Sigmoid colon (tissue), 7 donors: ENCODE results near the gene GAL3ST1. TPM values are rescaled to one million over a fixed set of nuclear protein-coding genes. Genes with fewer than 3 reads are reported as not detected.

Source experiments
- DNase-seq: peaks from one replicate; pipeline ENCODE4 v3.0.0-alpha.2; 2019
- H3K27ac ChIP-seq, 4 donors: fragments of 200-600 bp; sonication (generic); one replicate each; pipeline ENCODE4 v1.5.1; 2016 to 2019; ENCODE audit warnings: mild to moderate bottlenecking in 1 of 4
- H3K27me3 ChIP-seq, 3 donors: fragments of 200-600 bp; sonication (generic); one replicate each; pipeline ENCODE4 v1.5.1; 2019; ENCODE audit warnings: mild to moderate bottlenecking in 1 of 3
- H3K36me3 ChIP-seq, 4 donors: fragments of 200-600 bp; sonication (generic); one replicate each; pipeline ENCODE4 v1.5.1; 2016 to 2019
- H3K4me1 ChIP-seq, 4 donors: fragments of 200-600 bp; sonication (generic); one replicate each; pipeline ENCODE4 v1.5.1; 2017 to 2019
- H3K4me3 ChIP-seq, 4 donors: fragments of 200-600 bp; sonication (generic); one replicate each; pipeline ENCODE4 v1.5.1; 2017 to 2019; ENCODE audit warnings: mild to moderate bottlenecking in 2 of 4, moderate library complexity in 1 of 4
- H3K9me3 ChIP-seq, 4 donors: fragments of 200-600 bp in 3 of 4; sonication (generic) in 3 of 4; one replicate each; pipeline versions ENCODE4 v1.5.1 to v1.6.1; 2013 to 2019
- CTCF ChIP-seq, 4 experiments: fragments of 450-650 bp in 3 of 4; fragments of 200-600 bp in 1 of 4; IDR thresholded peaks; one replicate each; pipeline ENCODE4 v1.5.1; 2016 to 2019; ENCODE audit warnings: antibody characterized with exemption in 4 of 4, mild to moderate bottlenecking in 3 of 4, moderate library complexity in 2 of 4
- EP300 ChIP-seq, 4 donors: sonication (generic); formaldehyde crosslinking; IDR thresholded peaks; one replicate each; pipeline ENCODE4 v1.6.1; 2017; ENCODE audit warnings: antibody characterized with exemption in 4 of 4
- POLR2A ChIP-seq, 2 donors: fragments of 450-650 bp; IDR thresholded peaks; one replicate each; pipeline ENCODE4 v1.6.1; 2016; ENCODE audit warnings: antibody characterized with exemption in 2 of 2, mild to moderate bottlenecking in 2 of 2, moderate library complexity in 2 of 2
- POLR2AphosphoS5 ChIP-seq, 4 donors: sonication (generic); formaldehyde crosslinking; IDR thresholded peaks; one replicate each; pipeline ENCODE4 v1.6.1; 2017; ENCODE audit warnings: antibody characterized with exemption in 4 of 4
- WGBS, 2 donors: extraction: QIAGEN DNeasy Blood & Tissue Kit; methylation state at CpG; one replicate each; pipeline ENCODE4 v1.1.7; 2013; 5-methylcytosine and 5-hydroxymethylcytosine counted together
- intact Hi-C: fragments of 100-400 bp; cut with DNase I; formaldehyde crosslinking; loops from one replicate; pipeline ENCODE4 v1.15.1; 2023
- polyA plus RNA-seq, 3 donors: library from polyadenylated mRNA; stranded (reverse); fragments of 200-250 nt; gene quantifications; one replicate each; pipeline ENCODE4 v1.2.3, GENCODE V29; 2013
- total RNA-seq, 4 donors: library from RNA; depleted of rRNA; stranded (reverse); fragments of >200 nt; gene quantifications; one replicate each; pipeline ENCODE4 v1.1.0, GENCODE V29; 2016
- donor health status: healthy with polysubstance abuse.
- donor health status: Bipolar disorder and iron deficiency.
- donor health status: healthy.

GAL3ST1 gene
- total and polyA plus RNA-seq, 7 donors, result 0.68 to 10.2 (median 2.8) TPM

GRCh38 chr22:30538280-30538679, 36.2 kb downstream of the GAL3ST1 start:
- intact Hi-C loops, result no loop called here
- Histone ChIP-seq H3K4me1 (peaks cover 0 to 12% (median 10%) of the 10 kb centered on the region in 4 donors), H3K27me3 (peaks cover 3 to 22% (median 18%) of the 10 kb centered on the region in 3 donors), H3K27ac (no peak overlapping the region), H3K4me3 (no peak overlapping the region), H3K9me3 (no peaks in the 10 kb centered on the region), H3K36me3 (no peaks in the 10 kb centered on the region)
- no peak for DNase-seq
- WGBS, 2 donors, result 87 to 91% methylated on average over 6 of the region's 6 CpGs
- TF ChIP-seq EP300 (IDR thresholded peaks at IDR 0.05) (no peak), CTCF (IDR thresholded peaks at IDR 0.05) (no peak), POLR2A (IDR thresholded peaks at IDR 0.05) (no peak), POLR2AphosphoS5 (IDR thresholded peaks at IDR 0.05) (no peak)

GRCh38 chr22:30537083-30537731, 37.3 kb downstream of the GAL3ST1 start:
- intact Hi-C loops, result no loop called here
- DNase-seq, result no peak
- Histone ChIP-seq H3K36me3 (no peaks in the 10 kb centered on the region), H3K27me3 (peaks cover 3 to 11% (median 7%) of the 10 kb centered on the region in 3 donors), H3K9me3 (no peaks in the 10 kb centered on the region), H3K27ac (no peak overlapping the region), H3K4me3 (no peak overlapping the region), H3K4me1 (peaks cover 0 to 5% (median 5%) of the 10 kb centered on the region in 4 donors)
- TF ChIP-seq POLR2A (IDR thresholded peaks at IDR 0.05), result no peak
- TF ChIP-seq POLR2AphosphoS5 (IDR thresholded peaks at IDR 0.05), result no peak
- no peak for TF ChIP-seq EP300 (IDR thresholded peaks at IDR 0.05)
- no peak for TF ChIP-seq CTCF (IDR thresholded peaks at IDR 0.05)
- WGBS, 2 donors, result 86 to 88% methylated on average over 9 of the region's 9 CpGs

GRCh38 chr22:30535182-30535581, 39.3 kb downstream of the GAL3ST1 start:
- Histone ChIP-seq H3K9me3 (no peaks in the 10 kb centered on the region), H3K4me1 (no peaks in the 10 kb centered on the region), H3K27me3 (no peaks in the 10 kb centered on the region), H3K27ac (no peak overlapping the region), H3K4me3 (no peak overlapping the region), H3K36me3 (no peaks in the 10 kb centered on the region)
- 88 to 91% methylated on average over 4 of the region's 4 CpGs for WGBS, 2 donors
- TF ChIP-seq CTCF (IDR thresholded peaks at IDR 0.05) (no peak), EP300 (IDR thresholded peaks at IDR 0.05) (no peak), POLR2A (IDR thresholded peaks at IDR 0.05) (no peak), POLR2AphosphoS5 (IDR thresholded peaks at IDR 0.05) (no peak)
- DNase-seq, result no peak
- intact Hi-C loops, result no loop called here

GRCh38 chr22:30531651-30532608, 42.5 kb downstream of the GAL3ST1 start:
- H3K27me3 ChIP-seq, result no peaks in the 10 kb centered on the region
- H3K36me3 ChIP-seq, result no peaks in the 10 kb centered on the region
- no peak overlapping the region for H3K27ac ChIP-seq
- TF ChIP-seq POLR2AphosphoS5 (IDR thresholded peaks at IDR 0.05) (no peak), EP300 (IDR thresholded peaks at IDR 0.05) (no peak), CTCF (IDR thresholded peaks at IDR 0.05) (no peak), POLR2A (IDR thresholded peaks at IDR 0.05) (no peak)
- WGBS, 2 donors, result 89 to 91% methylated on average over 17 of the region's 17 CpGs
- no peak for DNase-seq
- H3K9me3 ChIP-seq, result no peaks in the 10 kb centered on the region
- H3K4me1 ChIP-seq, result no peaks in the 10 kb centered on the region
- H3K4me3 ChIP-seq, result no peak overlapping the region
- intact Hi-C loops, result no loop called here
